CD4-positive, alpha-beta T cell treated with Interleukin-15 for 4 hours (primary cell): ENCODE data around the gene SCARB1.

Experiments
- DNase-seq: peaks from one replicate; pipeline ENCODE4 v3.0.0-alpha.2; 2020; ENCODE audit warnings: low spot score

The SCARB1 gene

GRCh38 chr12:124821252-124822200, 42.1 kb downstream of the SCARB1 start:
- no peak for DNase-seq

GRCh38 chr12:124820199-124820598, 43.5 kb downstream of the SCARB1 start:
- DNase-seq, result no peak

GRCh38 chr12:124819525-124819924, 44.1 kb downstream of the SCARB1 start:
- no peak for DNase-seq

GRCh38 chr12:124819080-124819479, 44.6 kb downstream of the SCARB1 start:
- DNase-seq, result no peak

GRCh38 chr12:124817076-124818000, 46.3 kb downstream of the SCARB1 start:
- no peak for DNase-seq

- no peak for DNase-seq
These were observed 47.3 kb downstream of the SCARB1 start for GRCh38 chr12:124816295-124816854.

- no peak for DNase-seq
These were observed 48.7 kb downstream of the SCARB1 start for GRCh38 chr12:124814741-124815613.

DNA sequence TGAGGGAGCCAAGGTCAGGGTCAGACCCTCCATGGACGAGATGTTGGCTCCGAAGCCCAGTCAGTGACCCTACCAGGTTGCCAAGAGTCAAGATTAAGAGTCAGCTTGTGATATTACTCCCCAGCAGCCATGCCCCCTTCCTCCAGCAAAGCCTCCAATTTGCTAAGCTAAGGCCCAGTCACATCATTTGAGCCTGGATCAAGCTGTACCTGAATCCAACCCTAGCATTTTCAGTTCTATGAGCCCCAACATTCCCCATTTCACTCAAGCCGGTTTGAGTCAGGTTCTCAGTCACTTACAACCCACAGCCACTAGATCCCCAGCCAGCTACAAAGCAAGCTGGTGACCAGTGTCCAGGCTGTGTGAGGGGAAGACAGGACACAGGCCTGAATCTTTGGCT, 49.9 kb downstream of the SCARB1 start:
- DNase-seq, result no peak

- DNase-seq, result no peak
These were observed 50.7 kb downstream of the SCARB1 start for GRCh38 chr12:124812979-124813378.

DNA sequence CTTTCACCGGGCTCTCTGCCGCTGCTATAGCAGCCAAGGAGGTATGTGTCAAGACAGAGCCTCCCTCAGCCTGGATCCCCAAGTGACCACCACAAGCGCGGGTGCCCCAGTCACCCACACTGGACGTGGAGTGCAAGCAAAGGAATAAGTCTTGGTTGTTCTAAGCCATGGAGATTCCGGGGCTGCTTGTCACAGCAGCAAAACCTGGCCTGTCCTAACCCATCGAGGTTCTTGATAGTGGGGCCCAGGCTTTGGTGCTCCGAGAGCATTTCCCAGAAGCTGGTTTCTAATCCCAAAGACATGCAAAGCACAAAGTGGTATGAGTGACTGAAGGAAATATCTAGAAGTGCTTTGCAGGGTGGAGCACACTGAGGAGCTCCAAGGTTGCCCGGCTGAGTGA, 51.3 kb downstream of the SCARB1 start:
- no peak for DNase-seq

GRCh38 chr12:124811633-124812032, 52.0 kb downstream of the SCARB1 start:
- DNase-seq, result no peak

- DNase-seq, result no peak
These were observed 53.8 kb downstream of the SCARB1 start for GRCh38 chr12:124809878-124810277.

DNA sequence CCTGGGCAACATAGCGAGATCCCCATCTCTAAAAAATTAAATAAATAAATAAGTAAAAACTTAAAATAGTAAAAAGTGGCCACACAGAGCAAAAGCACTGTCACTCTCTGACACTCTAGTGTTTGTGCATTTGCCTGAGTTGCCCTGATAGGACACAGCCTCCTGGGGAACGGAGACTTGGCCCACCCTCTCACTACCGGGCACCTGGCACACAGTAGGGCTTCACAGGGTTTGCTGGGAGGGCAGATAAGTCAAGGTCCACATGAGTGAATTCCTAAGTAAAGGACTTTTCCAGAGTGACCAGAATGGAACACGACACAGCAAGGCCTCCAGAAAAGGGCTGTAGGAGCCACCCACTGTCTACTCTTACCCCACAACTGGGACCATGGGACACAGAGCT, 54.3 kb downstream of the SCARB1 start:
- DNase-seq, result no peak

DNA sequence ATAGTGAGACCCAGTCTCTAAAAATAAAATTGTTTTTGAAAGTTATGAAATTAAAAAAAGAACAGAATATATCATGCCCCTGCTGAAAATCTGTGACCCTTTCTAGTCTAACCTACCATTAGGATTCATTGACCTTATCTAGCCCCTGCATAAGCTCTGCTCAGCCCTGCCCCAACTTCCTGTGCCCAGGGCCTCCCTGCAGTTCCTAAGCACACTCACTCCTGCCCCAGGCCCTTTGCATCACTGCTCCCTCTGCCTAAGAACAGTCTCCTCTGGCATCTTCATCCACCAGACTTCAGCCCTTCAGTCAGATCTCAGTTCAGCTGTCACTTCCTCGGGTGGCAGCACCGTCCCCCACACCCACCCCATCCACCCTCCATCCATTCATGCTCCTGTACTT, 55.4 kb downstream of the SCARB1 start:
- no peak for DNase-seq

DNA sequence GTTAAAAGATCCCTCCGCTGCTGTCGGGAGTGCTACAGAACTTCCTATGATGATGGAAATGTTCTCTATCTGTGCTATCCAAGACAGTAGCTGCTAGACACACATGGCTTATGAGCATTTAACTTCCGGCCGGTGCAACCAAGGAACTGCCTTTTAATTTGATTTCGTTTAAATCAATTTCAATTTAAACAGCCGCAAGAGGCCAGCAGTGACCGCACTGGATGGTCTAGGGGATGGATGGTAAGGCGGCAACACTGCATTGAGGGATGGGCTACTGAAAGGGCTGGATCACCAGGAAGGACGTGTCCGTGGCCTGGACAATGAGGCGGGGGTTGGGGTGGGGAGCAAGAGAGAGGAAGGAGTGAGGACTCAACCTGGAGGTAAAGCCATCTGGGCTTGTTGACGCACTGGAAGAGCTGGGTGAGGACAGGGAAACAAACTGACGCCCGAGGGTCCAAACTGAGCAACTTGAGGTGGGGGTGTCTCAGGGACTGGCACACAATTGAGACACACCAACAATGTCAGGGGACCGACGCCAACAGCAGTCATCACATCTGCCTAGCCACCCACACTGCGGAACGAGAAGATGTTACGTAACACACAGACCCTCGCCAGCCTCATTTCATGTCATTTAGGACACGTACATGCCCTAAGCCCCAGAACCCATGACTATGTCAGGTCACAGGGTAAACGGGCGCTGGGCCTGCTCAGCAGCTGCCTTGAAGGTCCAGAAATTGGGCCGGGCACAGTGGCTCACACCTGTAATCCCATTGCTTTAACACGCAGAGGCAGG, 57.6 kb downstream of the SCARB1 start:
- no peak for DNase-seq

DNA sequence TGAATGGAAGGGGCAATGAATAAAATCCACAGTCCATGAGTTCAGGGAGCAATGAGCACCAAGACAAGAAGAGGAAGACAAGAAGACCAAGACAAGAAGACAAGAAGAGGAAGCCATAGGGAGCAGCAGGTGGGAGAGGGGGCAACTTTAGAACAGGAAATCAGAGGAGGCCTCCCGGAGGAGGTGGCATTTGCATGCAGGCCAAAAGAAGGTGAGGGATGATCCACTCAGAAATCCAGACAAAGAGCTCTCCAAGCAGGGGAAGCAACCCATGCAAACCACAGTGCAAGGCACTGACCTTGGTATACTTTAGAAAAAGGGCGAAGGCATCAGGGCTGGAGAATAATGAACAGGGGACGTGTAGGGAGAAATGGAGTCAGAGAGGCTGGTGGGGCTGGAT, 58.6 kb downstream of the SCARB1 start:
- no peak for DNase-seq

GRCh38 chr12:124804011-124804621, 59.5 kb downstream of the SCARB1 start:
- DNase-seq, result no peak

- DNase-seq, result no peak
These were observed 61.3 kb downstream of the SCARB1 start for GRCh38 chr12:124802361-124802760.

DNA sequence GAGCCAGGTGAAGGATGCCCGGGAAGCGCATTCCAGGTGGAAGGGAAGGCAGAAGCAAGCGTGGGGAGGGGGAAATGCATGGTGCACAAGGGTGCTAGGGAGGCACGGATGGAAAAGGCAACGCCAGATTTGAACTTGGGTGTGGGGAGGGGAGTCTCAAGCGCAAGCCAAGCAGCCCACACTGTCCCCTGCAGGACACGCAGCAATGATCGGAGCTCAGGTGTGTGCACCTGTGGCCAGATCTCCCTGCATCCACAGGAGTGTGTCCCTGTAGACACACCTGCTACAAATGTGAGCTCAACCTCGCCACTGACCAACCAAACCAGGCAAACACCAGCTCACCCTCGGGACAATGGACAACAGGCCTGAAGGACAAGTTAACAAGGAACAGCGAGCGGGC, 63.2 kb downstream of the SCARB1 start:
- DNase-seq, result no peak

- DNase-seq, result no peak
These were observed 66.3 kb downstream of the SCARB1 start for GRCh38 chr12:124797321-124797720.
